ENCODE results near the gene NPEPL1.

NPEPL1 gene

DNA sequence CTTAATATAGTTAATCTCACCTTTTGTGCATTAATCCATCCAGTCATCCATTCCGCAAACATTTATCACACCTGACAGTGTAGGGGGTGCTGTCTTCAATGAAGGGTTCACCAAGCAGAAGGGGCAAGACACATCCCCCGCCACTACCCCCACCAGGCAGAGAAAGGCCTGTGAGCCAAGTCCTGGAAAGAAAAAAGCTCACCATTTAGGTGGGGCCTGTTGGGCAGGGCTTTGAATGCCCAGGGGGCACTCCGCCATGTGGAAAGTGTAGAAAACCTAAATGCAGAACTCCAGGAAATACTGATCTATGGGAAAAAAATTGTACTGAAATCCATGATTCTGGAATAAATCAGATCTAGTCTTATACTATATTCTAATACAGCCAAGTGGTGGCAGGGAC, 46.3 kb upstream of the NPEPL1 start:
- Histone ChIP-seq H2BK15ac (ENCODE audit: low read length) (no peak overlapping the region), H3K9ac (ENCODE audit: low read depth, low read length, poor library complexity) (no peak overlapping the region), H3K36me3 (replicated peaks in 1 of 2; ENCODE audit: control insufficient read depth in 2 of 2, insufficient read depth in 2 of 2, low read length in 2 of 2) (no peaks in the 10 kb centered on the region), H2AK5ac (ENCODE audit: low read depth, low read length) (no peak overlapping the region), H4K8ac (ENCODE audit: low read depth, low read length) (no peak overlapping the region), H3K18ac (ENCODE audit: low read length) (no peak overlapping the region), H3K27ac (replicated peaks; ENCODE audit: low read length) (no peak overlapping the region), H3K4me2 (ENCODE audit: insufficient read depth, low read length, poor library complexity, severe bottlenecking) (no peak overlapping the region), H3K9me3 (replicated peaks in 1 of 2; ENCODE audit: control insufficient read depth in 2 of 2, insufficient read depth in 1 of 2, low read depth in 1 of 2, low read length in 2 of 2) (peaks cover 0 to 1% of the 10 kb centered on the region in 2 donors), H2AFZ (ENCODE audit: low read length) (no peak overlapping the region), H3K27me3 (ENCODE audit: control insufficient read depth in 3 of 3, insufficient read depth in 3 of 3, low read depth in 1 of 3, low read length in 3 of 3) (peaks cover 0 to 11% (median 0%) of the 10 kb centered on the region in 3 experiments), H3K4me1 (ENCODE audit: control insufficient read depth in 2 of 2, insufficient read depth in 1 of 2, low read depth in 1 of 2, low read length in 2 of 2) (peaks cover 0 to 1% of the 10 kb centered on the region in 2 donors), H2BK120ac (ENCODE audit: low read depth, low read length) (no peak overlapping the region), H3K23ac (ENCODE audit: low read depth, low read length, poor library complexity) (no peak overlapping the region), H2BK12ac (ENCODE audit: low read length) (no peak overlapping the region), H2BK5ac (ENCODE audit: low read length) (no peak overlapping the region), H3K4ac (ENCODE audit: low read length) (no peak overlapping the region), H4K91ac (ENCODE audit: low read depth, low read length, poor library complexity) (no peak overlapping the region), H3K14ac (ENCODE audit: low read length) (no peak overlapping the region), H3K4me3 (ENCODE audit: low read length in 2 of 2) (no peak overlapping the region), H3K79me1 (ENCODE audit: low read depth, low read length) (no peaks in the 10 kb centered on the region)
- DNase-seq (ENCODE audit: low spot score): no peak
- WGBS, 2 donors (ENCODE audit: extremely low coverage in 2 of 2, insufficient read length in 2 of 2, insufficient replicate concordance in 1 of 2): no CpG with 5 or more reads among the region's 3 CpGs

GRCh38 chr20:58646703-58647102, 45.9 kb upstream of the NPEPL1 start:
- Histone ChIP-seq H3K27ac (replicated peaks; ENCODE audit: low read length) (no peak overlapping the region), H3K9ac (ENCODE audit: low read depth, low read length, poor library complexity) (no peak overlapping the region), H3K4me2 (ENCODE audit: insufficient read depth, low read length, poor library complexity, severe bottlenecking) (no peak overlapping the region), H3K36me3 (replicated peaks in 1 of 2; ENCODE audit: control insufficient read depth in 2 of 2, insufficient read depth in 2 of 2, low read length in 2 of 2) (no peaks in the 10 kb centered on the region), H3K4me3 (ENCODE audit: low read length in 2 of 2) (no peak overlapping the region), H3K27me3 (ENCODE audit: control insufficient read depth in 3 of 3, insufficient read depth in 3 of 3, low read depth in 1 of 3, low read length in 3 of 3) (peaks cover 0 to 11% (median 0%) of the 10 kb centered on the region in 3 experiments), H2BK5ac (ENCODE audit: low read length) (no peak overlapping the region), H2BK12ac (ENCODE audit: low read length) (no peak overlapping the region), H3K4ac (ENCODE audit: low read length) (no peak overlapping the region), H2AK5ac (ENCODE audit: low read depth, low read length) (no peak overlapping the region), H3K14ac (ENCODE audit: low read length) (no peak overlapping the region), H3K9me3 (replicated peaks in 1 of 2; ENCODE audit: control insufficient read depth in 2 of 2, insufficient read depth in 1 of 2, low read depth in 1 of 2, low read length in 2 of 2) (no peaks in the 10 kb centered on the region), H2AFZ (ENCODE audit: low read length) (no peak overlapping the region), H3K23ac (ENCODE audit: low read depth, low read length, poor library complexity) (no peak overlapping the region), H2BK120ac (ENCODE audit: low read depth, low read length) (no peak overlapping the region), H3K4me1 (ENCODE audit: control insufficient read depth in 2 of 2, insufficient read depth in 1 of 2, low read depth in 1 of 2, low read length in 2 of 2) (peaks cover 0 to 1% of the 10 kb centered on the region in 2 donors), H4K8ac (ENCODE audit: low read depth, low read length) (no peak overlapping the region), H4K91ac (ENCODE audit: low read depth, low read length, poor library complexity) (no peak overlapping the region), H2BK15ac (ENCODE audit: low read length) (no peak overlapping the region), H3K18ac (ENCODE audit: low read length) (no peak overlapping the region), H3K79me1 (ENCODE audit: low read depth, low read length) (no peaks in the 10 kb centered on the region)
- WGBS, 2 donors (ENCODE audit: extremely low coverage in 2 of 2, insufficient read length in 2 of 2, insufficient replicate concordance in 1 of 2): no CpG with 5 or more reads among the region's 4 CpGs
- no peak for DNase-seq (ENCODE audit: low spot score)

- H3K14ac ChIP-seq (ENCODE audit: low read length): no peak overlapping the region
- H3K23ac ChIP-seq (ENCODE audit: low read depth, low read length, poor library complexity): no peak overlapping the region
- no peak overlapping the region for H4K8ac ChIP-seq (ENCODE audit: low read depth, low read length)
- H2AFZ ChIP-seq (ENCODE audit: low read length): no peak overlapping the region
- no peak overlapping the region for H3K18ac ChIP-seq (ENCODE audit: low read length)
- no peak overlapping the region for H4K91ac ChIP-seq (ENCODE audit: low read depth, low read length, poor library complexity)
- H3K9ac ChIP-seq (ENCODE audit: low read depth, low read length, poor library complexity): no peak overlapping the region
- H2BK15ac ChIP-seq (ENCODE audit: low read length): no peak overlapping the region
- H3K9me3 ChIP-seq (replicated peaks in 1 of 2; ENCODE audit: control insufficient read depth in 2 of 2, insufficient read depth in 1 of 2, low read depth in 1 of 2, low read length in 2 of 2): no peaks in the 10 kb centered on the region
- peaks cover 0 to 11% (median 0%) of the 10 kb centered on the region in 3 experiments for H3K27me3 ChIP-seq (ENCODE audit: control insufficient read depth in 3 of 3, insufficient read depth in 3 of 3, low read depth in 1 of 3, low read length in 3 of 3)
- no peak overlapping the region for H2BK120ac ChIP-seq (ENCODE audit: low read depth, low read length)
- H3K79me1 ChIP-seq (ENCODE audit: low read depth, low read length): no peaks in the 10 kb centered on the region
- no peak overlapping the region for H2BK5ac ChIP-seq (ENCODE audit: low read length)
- H3K4me3 ChIP-seq (ENCODE audit: low read length in 2 of 2): no peak overlapping the region
- peaks cover 0 to 1% of the 10 kb centered on the region in 2 donors for H3K4me1 ChIP-seq (ENCODE audit: control insufficient read depth in 2 of 2, insufficient read depth in 1 of 2, low read depth in 1 of 2, low read length in 2 of 2)
- no CpG with 5 or more reads among the region's 7 CpGs for WGBS, 2 donors (ENCODE audit: extremely low coverage in 2 of 2, insufficient read length in 2 of 2, insufficient replicate concordance in 1 of 2)
- H3K4ac ChIP-seq (ENCODE audit: low read length): no peak overlapping the region
- no peaks in the 10 kb centered on the region for H3K36me3 ChIP-seq (replicated peaks in 1 of 2; ENCODE audit: control insufficient read depth in 2 of 2, insufficient read depth in 2 of 2, low read length in 2 of 2)
- no peak overlapping the region for H2BK12ac ChIP-seq (ENCODE audit: low read length)
- no peak overlapping the region for H3K4me2 ChIP-seq (ENCODE audit: insufficient read depth, low read length, poor library complexity, severe bottlenecking)
- DNase-seq (ENCODE audit: low spot score): no peak
- H3K27ac ChIP-seq (replicated peaks; ENCODE audit: low read length): no peak overlapping the region
- no peak overlapping the region for H2AK5ac ChIP-seq (ENCODE audit: low read depth, low read length)
Measured at GRCh38 chr20:58647162-58647795, 45.3 kb upstream of the NPEPL1 start.

DNA sequence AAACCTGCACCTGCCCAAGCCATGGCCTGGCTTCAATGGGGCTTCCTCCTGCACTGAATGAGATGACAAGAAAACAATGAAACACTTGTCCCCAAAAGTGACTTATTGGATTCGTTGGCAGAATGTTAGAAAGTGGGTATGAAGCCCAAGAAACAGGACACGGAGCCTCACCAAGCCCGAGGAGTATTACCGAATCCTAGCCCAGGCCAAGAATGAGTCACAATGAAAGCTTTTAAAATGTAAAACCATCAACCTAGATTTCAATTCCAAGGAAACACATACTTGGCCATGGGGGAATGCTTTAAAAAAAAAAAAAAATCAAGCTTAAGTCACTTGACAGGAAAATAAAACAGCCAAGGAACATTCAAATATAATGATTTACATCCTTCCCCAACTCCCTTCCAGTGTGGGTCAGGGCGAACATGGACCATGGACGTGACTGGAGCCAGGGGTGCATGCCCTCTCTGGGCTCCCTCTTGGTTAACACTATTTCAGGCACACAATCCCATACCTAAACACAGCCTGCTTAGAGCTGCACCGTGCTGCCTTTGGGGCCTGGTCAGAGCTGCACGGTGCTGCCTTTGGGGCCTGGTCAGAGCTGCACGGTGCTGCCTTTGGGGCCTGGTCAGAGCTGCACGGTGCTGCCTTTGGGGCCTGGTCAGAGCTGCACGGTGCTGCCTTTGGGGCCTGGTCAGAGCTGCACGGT, 44.7 kb upstream of the NPEPL1 start:
- Histone ChIP-seq H3K4me1 (ENCODE audit: control insufficient read depth in 2 of 2, insufficient read depth in 1 of 2, low read depth in 1 of 2, low read length in 2 of 2) (peaks cover 1 to 3% of the 10 kb centered on the region in 2 donors), H3K18ac (ENCODE audit: low read length) (no peak overlapping the region), H3K36me3 (replicated peaks in 1 of 2; ENCODE audit: control insufficient read depth in 2 of 2, insufficient read depth in 2 of 2, low read length in 2 of 2) (no peaks in the 10 kb centered on the region), H3K27me3 (ENCODE audit: control insufficient read depth in 3 of 3, insufficient read depth in 3 of 3, low read depth in 1 of 3, low read length in 3 of 3) (peaks cover 0 to 11% (median 0%) of the 10 kb centered on the region in 3 experiments), H2BK12ac (ENCODE audit: low read length) (no peak overlapping the region), H3K27ac (replicated peaks; ENCODE audit: low read length) (no peak overlapping the region), H3K9me3 (replicated peaks in 1 of 2; ENCODE audit: control insufficient read depth in 2 of 2, insufficient read depth in 1 of 2, low read depth in 1 of 2, low read length in 2 of 2) (no peaks in the 10 kb centered on the region), H2BK5ac (ENCODE audit: low read length) (no peak overlapping the region), H3K4me2 (ENCODE audit: insufficient read depth, low read length, poor library complexity, severe bottlenecking) (no peak overlapping the region), H3K79me1 (ENCODE audit: low read depth, low read length) (no peaks in the 10 kb centered on the region), H3K4me3 (ENCODE audit: low read length in 2 of 2) (no peak overlapping the region), H2AFZ (ENCODE audit: low read length) (no peak overlapping the region), H4K91ac (ENCODE audit: low read depth, low read length, poor library complexity) (no peak overlapping the region), H2AK5ac (ENCODE audit: low read depth, low read length) (no peak overlapping the region), H3K9ac (ENCODE audit: low read depth, low read length, poor library complexity) (no peak overlapping the region), H3K23ac (ENCODE audit: low read depth, low read length, poor library complexity) (no peak overlapping the region), H3K4ac (ENCODE audit: low read length) (no peak overlapping the region), H4K8ac (ENCODE audit: low read depth, low read length) (no peak overlapping the region), H2BK15ac (ENCODE audit: low read length) (no peak overlapping the region), H3K14ac (ENCODE audit: low read length) (no peak overlapping the region), H2BK120ac (ENCODE audit: low read depth, low read length) (no peak overlapping the region)
- DNase-seq (ENCODE audit: low spot score): no peak
- WGBS, 2 donors (ENCODE audit: extremely low coverage in 2 of 2, insufficient read length in 2 of 2, insufficient replicate concordance in 1 of 2): no CpG with 5 or more reads among the region's 12 CpGs

Measured in neuronal stem cell (in vitro differentiated cells).